HEK293 (cell line): ENCODE measurements around the gene PGC.

ENCODE experiments used
- CTCF ChIA-PET: fragments of 350-600 bp; formaldehyde crosslinking; extraction: SDS; loops from one replicate; lab custom pipeline; 2021; ENCODE audit warnings: antibody characterized with exemption; lab: Yijun Ruan, JAX
- POLR2A ChIA-PET: fragments of 300-600 bp; formaldehyde crosslinking; extraction: SDS; loops from one replicate; lab custom pipeline; 2020; ENCODE audit warnings: antibody characterized with exemption, inconsistent platforms; lab: Yijun Ruan, JAX
- H3K27ac ChIP-seq: fragments of 200-500 bp; sonication (Bioruptor generic); 2 replicates; pipeline ENCODE4 v1.5.1; 2014; ENCODE audit warnings: low read depth, low read length, control low read depth, inconsistent platforms; ENCODE audit errors: extremely low read depth
- H3K36me3 ChIP-seq, 2 experiments: fragments of 200-500 bp in 1 of 2; sonication (Bioruptor generic) in 1 of 2; 1 replicate in 1 of 2; 2 replicates in 1 of 2; pipeline ENCODE4 v1.5.1; 2014 to 2017; ENCODE audit warnings: inconsistent platforms in 2 of 2, low read length in 2 of 2; ENCODE audit not compliant: control insufficient read depth in 2 of 2, insufficient read depth in 1 of 2
- H3K4me1 ChIP-seq: fragments of 200-500 bp; sonication (Bioruptor generic); 2 replicates; pipeline ENCODE4 v1.5.1; 2014; ENCODE audit warnings: mild to moderate bottlenecking, low read length, inconsistent platforms; ENCODE audit not compliant: control insufficient read depth, insufficient read depth
- H3K4me3 ChIP-seq: 2 replicates; pipeline ENCODE4 v1.5.1; 2011; ENCODE audit warnings: low read depth, mild to moderate bottlenecking, control low read depth, low read length, moderate library complexity
- H3K9me3 ChIP-seq: fragments of 200-500 bp; sonication (Bioruptor generic); 2 replicates; pipeline ENCODE4 v1.5.1; 2014; ENCODE audit warnings: low read depth, low read length, inconsistent platforms; ENCODE audit not compliant: control insufficient read depth, insufficient read depth
- ATF2 ChIP-seq: fragments of 450-650 bp; formaldehyde crosslinking; IDR thresholded peaks from 2 replicates; pipeline ENCODE4 v1.5.1; 2016; ENCODE audit warnings: missing biosample characterization, missing genetic modification characterization, low read depth
- GLIS1 ChIP-seq: fragments of 450-650 bp; formaldehyde crosslinking; IDR thresholded peaks from 2 replicates; pipeline ENCODE4 v1.5.1; 2016; ENCODE audit warnings: missing biosample characterization, missing genetic modification characterization
- PRDM10 ChIP-seq: fragments of 450-650 bp; formaldehyde crosslinking; IDR thresholded peaks from 2 replicates; pipeline ENCODE4 v1.5.1; 2016; ENCODE audit warnings: missing biosample characterization, missing genetic modification characterization
- ZBTB17 ChIP-seq: fragments of 450-650 bp; formaldehyde crosslinking; IDR thresholded peaks from 2 replicates; pipeline ENCODE4 v1.5.1; 2016; ENCODE audit warnings: missing biosample characterization, missing genetic modification characterization
- ZFP69B ChIP-seq: fragments of 450-650 bp; formaldehyde crosslinking; IDR thresholded peaks from 2 replicates; pipeline ENCODE4 v1.5.1; 2016; ENCODE audit warnings: missing biosample characterization, missing genetic modification characterization
- ZNF26 ChIP-seq: fragments of 450-650 bp; formaldehyde crosslinking; IDR thresholded peaks from 2 replicates; pipeline ENCODE4 v1.5.1; 2016; ENCODE audit warnings: missing biosample characterization, missing genetic modification characterization
- ZNF501 ChIP-seq: fragments of 450-650 bp; formaldehyde crosslinking; IDR thresholded peaks from 2 replicates; pipeline ENCODE4 v1.5.1; 2016; ENCODE audit warnings: missing biosample characterization, missing genetic modification characterization
- ZNF529 ChIP-seq: fragments of 450-650 bp; formaldehyde crosslinking; IDR thresholded peaks from 2 replicates; pipeline ENCODE4 v1.5.1; 2017; ENCODE audit warnings: missing genetic modification characterization, missing biosample characterization; ENCODE audit not compliant: insufficient replicate concordance
- ZNF558 ChIP-seq: fragments of 450-650 bp; formaldehyde crosslinking; IDR thresholded peaks from 2 replicates; pipeline ENCODE4 v1.5.1; 2016; ENCODE audit warnings: missing biosample characterization, missing genetic modification characterization
- TF ChIP-seq, protein P1 (sequence below): fragments of 450-650 bp; formaldehyde crosslinking; conservative IDR thresholded peaks from 2 replicates; pipeline ENCODE4 v1.5.1; 2016; ENCODE audit warnings: low read depth, missing biosample characterization, missing genetic modification characterization

The PGC gene

GRCh38 chr6:41755895-41756294, 8.7 kb upstream of the PGC start:
- no peak for TF ChIP-seq ZNF529 (tag by site-specific recombination)
- TF ChIP-seq, protein P1, sequence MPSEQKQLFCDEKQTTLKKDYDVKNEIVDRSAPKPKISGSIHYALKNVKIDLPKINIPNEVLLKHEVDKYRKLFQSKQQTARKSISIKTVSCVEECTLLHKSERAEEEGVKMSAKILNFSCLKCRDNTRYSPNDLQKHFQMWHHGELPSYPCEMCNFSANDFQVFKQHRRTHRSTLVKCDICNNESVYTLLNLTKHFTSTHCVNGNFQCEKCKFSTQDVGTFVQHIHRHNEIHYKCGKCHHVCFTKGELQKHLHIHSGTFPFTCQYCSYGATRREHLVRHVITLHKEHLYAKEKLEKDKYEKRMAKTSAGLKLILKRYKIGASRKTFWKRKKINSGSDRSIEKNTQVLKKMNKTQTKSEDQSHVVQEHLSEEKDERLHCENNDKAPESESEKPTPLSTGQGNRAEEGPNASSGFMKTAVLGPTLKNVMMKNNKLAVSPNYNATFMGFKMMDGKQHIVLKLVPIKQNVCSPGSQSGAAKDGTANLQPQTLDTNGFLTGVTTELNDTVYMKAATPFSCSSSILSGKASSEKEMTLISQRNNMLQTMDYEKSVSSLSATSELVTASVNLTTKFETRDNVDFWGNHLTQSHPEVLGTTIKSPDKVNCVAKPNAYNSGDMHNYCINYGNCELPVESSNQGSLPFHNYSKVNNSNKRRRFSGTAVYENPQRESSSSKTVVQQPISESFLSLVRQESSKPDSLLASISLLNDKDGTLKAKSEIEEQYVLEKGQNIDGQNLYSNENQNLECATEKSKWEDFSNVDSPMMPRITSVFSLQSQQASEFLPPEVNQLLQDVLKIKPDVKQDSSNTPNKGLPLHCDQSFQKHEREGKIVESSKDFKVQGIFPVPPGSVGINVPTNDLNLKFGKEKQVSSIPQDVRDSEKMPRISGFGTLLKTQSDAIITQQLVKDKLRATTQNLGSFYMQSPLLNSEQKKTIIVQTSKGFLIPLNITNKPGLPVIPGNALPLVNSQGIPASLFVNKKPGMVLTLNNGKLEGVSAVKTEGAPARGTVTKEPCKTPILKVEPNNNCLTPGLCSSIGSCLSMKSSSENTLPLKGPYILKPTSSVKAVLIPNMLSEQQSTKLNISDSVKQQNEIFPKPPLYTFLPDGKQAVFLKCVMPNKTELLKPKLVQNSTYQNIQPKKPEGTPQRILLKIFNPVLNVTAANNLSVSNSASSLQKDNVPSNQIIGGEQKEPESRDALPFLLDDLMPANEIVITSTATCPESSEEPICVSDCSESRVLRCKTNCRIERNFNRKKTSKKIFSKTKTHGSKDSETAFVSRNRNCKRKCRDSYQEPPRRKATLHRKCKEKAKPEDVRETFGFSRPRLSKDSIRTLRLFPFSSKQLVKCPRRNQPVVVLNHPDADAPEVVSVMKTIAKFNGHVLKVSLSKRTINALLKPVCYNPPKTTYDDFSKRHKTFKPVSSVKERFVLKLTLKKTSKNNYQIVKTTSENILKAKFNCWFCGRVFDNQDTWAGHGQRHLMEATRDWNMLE (tag by site-specific recombination) = no peak
- no peak for TF ChIP-seq ZFP69B (tag by site-specific recombination)
- TF ChIP-seq PRDM10 (tag by site-specific recombination) = no peak
- no peak for TF ChIP-seq GLIS1 (tag by site-specific recombination)
- no peak for TF ChIP-seq ATF2 (tag by site-specific recombination)
- no peak for TF ChIP-seq ZNF558 (tag by site-specific recombination)
- TF ChIP-seq ZNF26 (tag by site-specific recombination) = no peak
- TF ChIP-seq, all 188 proteins: peak for 0
- Histone ChIP-seq H3K4me1 (no peaks in the 10 kb centered on the region), H3K4me3 (no peak overlapping the region), H3K27ac (no peak overlapping the region), H3K9me3 (no peaks in the 10 kb centered on the region), H3K36me3 (no peaks in the 10 kb centered on the region)
- ChIA-PET POLR2A (no interaction called here), CTCF (interaction anchor here (0.6 kb wide), 2 partner anchors 165 to 416 kb away, joined by 3 read pairs; partner anchors contain the start of genes BYSL and MED20)

- ChIA-PET POLR2A (no interaction called here), CTCF (interaction anchor here (1.4 to 2.8 kb wide), 3 partner anchors 16 to 45 kb away, joined by 3 to 18 read pairs (median 13); partner anchors contain the start of gene TFEB)
- Histone ChIP-seq H3K9me3 (no peaks in the 10 kb centered on the region), H3K4me3 (no peak overlapping the region), H3K36me3 (no peaks in the 10 kb centered on the region), H3K4me1 (no peaks in the 10 kb centered on the region)
- TF ChIP-seq ZBTB17 (tag by site-specific recombination) (peak; percentile 86), ZNF501 (no peak)
- TF ChIP-seq, all 188 proteins: peak for 1
- H3K27ac ChIP-seq = no peak overlapping the region
Observed at GRCh38 chr6:41750374-41750773, 3.2 kb upstream of the PGC start.
